ENCODE data around the gene RBM14.

The RBM14 gene

GRCh38 chr11:66625041-66625751 lies 8.8 kb downstream of the RBM14 start:
- H2AFZ ChIP-seq (ENCODE audit: low read length), result no peak overlapping the region
- H3K4me2 ChIP-seq (ENCODE audit: low read depth, low read length), result no peak overlapping the region
- H3K36me3 ChIP-seq (replicated peaks; ENCODE audit: insufficient read depth, low read length), result peaks cover 39% of the 10 kb centered on the region
- H3K27ac ChIP-seq (ENCODE audit: low read length), result no peak overlapping the region
- no peaks in the 10 kb centered on the region for H3K4me1 ChIP-seq (ENCODE audit: low read length)
- H3K79me2 ChIP-seq (ENCODE audit: low read length), result peaks cover 100% of the 10 kb centered on the region
- no peak overlapping the region for H3K9ac ChIP-seq (ENCODE audit: low read length)
- H3K9me3 ChIP-seq (replicated peaks; ENCODE audit: insufficient read depth, low read length), result no peaks in the 10 kb centered on the region
- no peaks in the 10 kb centered on the region for H3K9me2 ChIP-seq (replicated peaks; ENCODE audit: insufficient read depth, low read length)
- no peak for DNase-seq
- H3F3A ChIP-seq (ENCODE audit: insufficient read depth, low read length), result peaks cover 8% of the 10 kb centered on the region; the same call in 1 of the 2 replicates
- no peak overlapping the region for H3K4me3 ChIP-seq (ENCODE audit: low read length)
- H3K27me3 ChIP-seq (replicated peaks; ENCODE audit: insufficient read depth, low read length), result no peaks in the 10 kb centered on the region
- peaks cover 83% of the 10 kb centered on the region for H4K20me1 ChIP-seq (ENCODE audit: insufficient read depth, low read length)
- TF ChIP-seq EZH2 (optimal IDR thresholded peaks at IDR 0.05; ENCODE audit: low read depth, low read length) (no peak), EZH2phosphoT487 (IDR thresholded peaks at IDR 0.05; ENCODE audit: low read length) (no peak), CTCF (IDR thresholded peaks at IDR 0.05; ENCODE audit: low read length) (no peak)

GRCh38 chr11:66625752-66626149 lies 9.3 kb downstream of the RBM14 start:
- Histone ChIP-seq H3K9me3 (replicated peaks; ENCODE audit: insufficient read depth, low read length) (no peaks in the 10 kb centered on the region), H3K36me3 (replicated peaks; ENCODE audit: insufficient read depth, low read length) (peaks cover 39% of the 10 kb centered on the region), H3K79me2 (ENCODE audit: low read length) (peaks cover 100% of the 10 kb centered on the region), H3K9me2 (replicated peaks; ENCODE audit: insufficient read depth, low read length) (no peaks in the 10 kb centered on the region), H2AFZ (ENCODE audit: low read length) (no peak overlapping the region), H3K4me1 (ENCODE audit: low read length) (no peaks in the 10 kb centered on the region), H3K9ac (ENCODE audit: low read length) (no peak overlapping the region), H4K20me1 (ENCODE audit: insufficient read depth, low read length) (peaks cover 83% of the 10 kb centered on the region), H3K4me2 (ENCODE audit: low read depth, low read length) (no peak overlapping the region), H3K27me3 (replicated peaks; ENCODE audit: insufficient read depth, low read length) (no peaks in the 10 kb centered on the region), H3F3A (ENCODE audit: insufficient read depth, low read length) (peaks cover 10% of the 10 kb centered on the region; the same call in 1 of the 2 replicates), H3K27ac (ENCODE audit: low read length) (no peak overlapping the region), H3K4me3 (ENCODE audit: low read length) (no peak overlapping the region)
- no peak for DNase-seq
- TF ChIP-seq CTCF (IDR thresholded peaks at IDR 0.05; ENCODE audit: low read length), result no peak
- TF ChIP-seq EZH2 (optimal IDR thresholded peaks at IDR 0.05; ENCODE audit: low read depth, low read length), result no peak
- no peak for TF ChIP-seq EZH2phosphoT487 (IDR thresholded peaks at IDR 0.05; ENCODE audit: low read length)

DNA sequence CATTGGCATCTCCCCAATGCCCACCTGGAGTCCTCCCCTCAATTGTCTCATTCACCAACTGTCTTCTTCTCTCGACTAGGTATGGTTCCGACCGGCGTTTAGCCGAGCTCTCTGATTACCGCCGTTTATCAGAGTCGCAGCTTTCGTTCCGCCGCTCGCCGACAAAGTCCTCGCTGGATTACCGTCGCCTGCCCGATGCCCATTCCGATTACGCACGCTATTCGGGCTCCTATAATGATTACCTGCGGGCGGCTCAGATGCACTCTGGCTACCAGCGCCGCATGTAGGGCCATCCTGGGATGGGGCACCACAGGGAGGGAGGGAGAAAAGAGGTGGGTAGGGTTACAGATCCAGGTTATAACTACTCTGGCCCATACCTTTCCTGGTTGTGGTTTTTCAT lies 10.0 kb downstream of the RBM14 start:
- Histone ChIP-seq H3K27me3 (replicated peaks; ENCODE audit: insufficient read depth, low read length) (no peaks in the 10 kb centered on the region), H3F3A (ENCODE audit: insufficient read depth, low read length) (peaks cover 10% of the 10 kb centered on the region; the same call in 1 of the 2 replicates), H3K4me1 (ENCODE audit: low read length) (no peaks in the 10 kb centered on the region), H3K4me3 (ENCODE audit: low read length) (no peak overlapping the region), H3K4me2 (ENCODE audit: low read depth, low read length) (no peak overlapping the region), H2AFZ (ENCODE audit: low read length) (no peak overlapping the region), H3K9ac (ENCODE audit: low read length) (no peak overlapping the region), H4K20me1 (ENCODE audit: insufficient read depth, low read length) (peaks cover 77% of the 10 kb centered on the region), H3K9me2 (replicated peaks; ENCODE audit: insufficient read depth, low read length) (no peaks in the 10 kb centered on the region), H3K36me3 (replicated peaks; ENCODE audit: insufficient read depth, low read length) (peaks cover 39% of the 10 kb centered on the region), H3K9me3 (replicated peaks; ENCODE audit: insufficient read depth, low read length) (no peaks in the 10 kb centered on the region), H3K27ac (ENCODE audit: low read length) (no peak overlapping the region), H3K79me2 (ENCODE audit: low read length) (peaks cover 100% of the 10 kb centered on the region)
- DNase-seq, result no peak
- TF ChIP-seq CTCF (IDR thresholded peaks at IDR 0.05; ENCODE audit: low read length) (no peak), EZH2phosphoT487 (IDR thresholded peaks at IDR 0.05; ENCODE audit: low read length) (no peak), EZH2 (optimal IDR thresholded peaks at IDR 0.05; ENCODE audit: low read depth, low read length) (no peak)
